Forelimb muscle (tissue), 1 donor: ENCODE data around the gene TMPRSS11B. TPM values are rescaled to one million over a fixed set of nuclear protein-coding genes. Genes with fewer than 3 reads are reported as not detected.
A peak's percentile ranks its signal among the peaks of the same experiment; 100 is the strongest.
"Not testable (repeated sequence)": the region's sequence is repeated elsewhere in the genome, so short reads cannot be mapped to it uniquely, and the experiment has no call there.

ENCODE experiments used
- DNase-seq: peaks from one replicate; pipeline ENCODE4 v3.0.0-alpha.2; 2013; ENCODE audit warnings: low read depth
- polyA plus RNA-seq: library from polyadenylated mRNA; unstranded; fragments of 120-200 nt; gene quantifications from one replicate; pipeline ENCODE4 v1.2.1, GENCODE V29; 2013; ENCODE audit not compliant: insufficient read length

The TMPRSS11B gene, protein sequence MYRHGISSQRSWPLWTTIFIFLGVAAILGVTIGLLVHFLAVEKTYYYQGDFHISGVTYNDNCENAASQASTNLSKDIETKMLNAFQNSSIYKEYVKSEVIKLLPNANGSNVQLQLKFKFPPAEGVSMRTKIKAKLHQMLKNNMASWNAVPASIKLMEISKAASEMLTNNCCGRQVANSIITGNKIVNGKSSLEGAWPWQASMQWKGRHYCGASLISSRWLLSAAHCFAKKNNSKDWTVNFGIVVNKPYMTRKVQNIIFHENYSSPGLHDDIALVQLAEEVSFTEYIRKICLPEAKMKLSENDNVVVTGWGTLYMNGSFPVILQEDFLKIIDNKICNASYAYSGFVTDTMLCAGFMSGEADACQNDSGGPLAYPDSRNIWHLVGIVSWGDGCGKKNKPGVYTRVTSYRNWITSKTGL
- polyA plus RNA-seq: not detected

DNA sequence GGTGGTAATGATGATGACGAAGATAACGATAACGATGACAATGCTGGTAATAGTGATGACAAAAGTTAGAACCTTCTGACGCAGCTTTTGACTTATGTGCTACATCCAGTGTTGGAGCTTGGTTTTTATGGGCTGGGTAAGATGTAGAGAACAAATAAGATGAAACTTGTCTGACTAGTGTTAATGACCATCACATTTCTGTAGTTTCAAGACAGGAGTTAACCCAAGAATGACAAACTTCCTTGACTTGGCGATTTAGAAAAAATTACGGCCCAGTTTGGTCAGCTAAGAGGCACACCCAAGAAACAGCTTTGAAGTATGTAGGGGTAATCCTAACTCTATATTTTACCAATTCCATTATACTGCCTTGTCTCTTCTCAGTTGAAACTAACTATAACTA is at the start of gene TMPRSS11B:
TSS of gene TMPRSS11B (minus strand) at position 101 of the 400 bp plus-strand sequence. CDS start 136 bp downstream, outside the sequence.
- no peak for DNase-seq

DNA sequence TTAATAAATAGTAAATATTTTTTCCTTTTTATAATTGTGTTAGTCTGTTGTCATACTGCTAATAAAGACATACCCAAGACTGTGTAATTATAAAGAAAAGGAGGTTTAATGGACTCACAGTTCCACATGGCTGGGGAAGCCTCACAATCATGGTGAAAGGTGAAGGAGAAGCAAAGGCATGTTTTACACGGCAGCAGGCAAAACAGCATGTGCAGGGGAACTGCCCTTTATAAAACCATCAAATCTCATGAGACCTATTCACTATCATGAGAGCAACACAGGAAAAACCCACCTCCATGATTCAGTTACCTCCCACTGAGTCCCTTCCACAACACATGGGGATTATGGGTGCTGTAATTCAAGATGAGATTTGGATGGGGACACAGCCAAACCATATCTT is 45.8 kb upstream of the TMPRSS11B start:
- DNase-seq: no peak

DNA sequence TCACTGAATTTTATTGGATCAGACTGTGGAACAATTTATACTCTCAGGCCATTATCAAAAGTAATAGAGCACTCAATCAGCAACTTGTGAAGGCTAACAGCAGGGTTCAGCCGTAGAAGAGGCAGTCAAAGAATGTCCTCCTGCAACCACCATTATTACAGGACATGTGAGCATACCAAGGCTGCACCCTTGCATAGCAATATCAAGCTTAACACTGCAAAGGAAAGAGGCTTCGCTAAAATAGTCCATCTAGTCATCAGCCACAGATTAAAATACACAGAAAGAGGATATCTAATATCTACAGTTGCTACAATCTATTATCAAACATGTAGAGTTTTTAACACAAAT is 42.9 kb upstream of the TMPRSS11B start:
- no peak for DNase-seq

DNA sequence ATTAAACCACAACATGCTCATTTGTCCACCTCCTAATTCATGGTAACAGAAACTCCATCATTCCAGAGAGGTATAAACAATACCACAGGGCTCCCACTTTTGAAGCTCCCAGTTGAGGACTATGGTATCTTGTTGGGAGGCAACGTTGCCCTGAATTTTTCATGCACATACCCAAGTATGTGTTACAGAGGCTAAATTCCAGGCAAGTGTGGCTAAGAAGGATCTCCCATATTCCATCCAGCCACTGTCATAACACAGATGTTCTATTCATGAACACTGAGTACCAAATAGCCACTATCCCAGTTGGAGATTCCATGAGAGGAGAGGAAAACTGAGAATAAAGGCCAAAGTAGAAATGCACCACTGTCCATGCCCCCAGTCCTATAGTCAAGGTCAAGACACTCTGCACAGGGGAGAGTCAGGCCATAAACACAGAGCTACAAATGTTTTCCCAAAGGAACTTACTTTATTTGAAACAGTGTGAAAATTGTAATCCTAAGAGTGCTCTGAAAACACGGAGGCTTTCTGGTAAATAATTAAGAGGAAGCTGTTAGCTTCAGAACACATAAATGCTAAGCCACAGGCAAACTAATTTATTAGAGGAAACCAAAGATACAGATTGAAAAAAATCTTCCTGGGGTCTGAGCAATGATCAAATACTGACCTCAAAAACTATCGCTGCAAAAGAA is 42.4 kb upstream of the TMPRSS11B start:
- no peak for DNase-seq

DNA sequence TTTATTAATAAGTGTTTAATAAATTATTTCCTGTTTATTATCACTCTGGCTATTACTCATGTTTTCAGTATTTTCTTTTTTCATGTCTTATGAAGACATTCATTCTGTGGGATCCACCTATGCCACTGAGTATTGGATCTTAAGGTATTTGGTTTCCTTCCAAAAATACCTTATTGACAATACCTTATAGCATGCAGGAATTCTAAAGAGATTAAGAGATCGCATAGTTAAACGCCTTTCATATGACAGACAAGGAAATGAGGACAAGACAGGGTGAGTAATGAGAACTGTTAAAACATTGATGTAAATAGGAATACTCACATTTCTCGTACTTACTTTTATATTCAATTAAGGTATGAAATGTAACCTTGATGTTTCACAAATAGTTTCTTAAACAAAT is 38.2 kb upstream of the TMPRSS11B start:
- no peak for DNase-seq

DNA sequence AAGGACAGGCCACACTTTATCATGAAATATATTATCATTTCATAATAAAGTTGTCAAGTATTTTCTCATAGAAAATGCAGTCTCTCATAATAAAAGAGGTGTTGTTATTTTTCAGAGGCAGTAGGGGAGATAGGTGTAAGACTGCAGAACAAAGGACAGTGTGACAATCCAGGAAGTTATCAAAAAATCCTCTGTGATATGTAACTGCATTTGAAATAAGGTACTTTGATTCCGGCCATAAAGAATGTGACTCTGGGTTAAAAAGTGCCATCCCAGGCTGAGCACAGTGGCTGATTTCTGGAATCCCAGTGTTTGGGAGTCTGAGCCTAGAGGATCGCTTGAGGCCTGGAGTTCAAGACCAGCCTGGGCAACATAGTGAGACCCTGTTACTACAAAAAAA is 37.6 kb upstream of the TMPRSS11B start:
- DNase-seq: no peak

DNA sequence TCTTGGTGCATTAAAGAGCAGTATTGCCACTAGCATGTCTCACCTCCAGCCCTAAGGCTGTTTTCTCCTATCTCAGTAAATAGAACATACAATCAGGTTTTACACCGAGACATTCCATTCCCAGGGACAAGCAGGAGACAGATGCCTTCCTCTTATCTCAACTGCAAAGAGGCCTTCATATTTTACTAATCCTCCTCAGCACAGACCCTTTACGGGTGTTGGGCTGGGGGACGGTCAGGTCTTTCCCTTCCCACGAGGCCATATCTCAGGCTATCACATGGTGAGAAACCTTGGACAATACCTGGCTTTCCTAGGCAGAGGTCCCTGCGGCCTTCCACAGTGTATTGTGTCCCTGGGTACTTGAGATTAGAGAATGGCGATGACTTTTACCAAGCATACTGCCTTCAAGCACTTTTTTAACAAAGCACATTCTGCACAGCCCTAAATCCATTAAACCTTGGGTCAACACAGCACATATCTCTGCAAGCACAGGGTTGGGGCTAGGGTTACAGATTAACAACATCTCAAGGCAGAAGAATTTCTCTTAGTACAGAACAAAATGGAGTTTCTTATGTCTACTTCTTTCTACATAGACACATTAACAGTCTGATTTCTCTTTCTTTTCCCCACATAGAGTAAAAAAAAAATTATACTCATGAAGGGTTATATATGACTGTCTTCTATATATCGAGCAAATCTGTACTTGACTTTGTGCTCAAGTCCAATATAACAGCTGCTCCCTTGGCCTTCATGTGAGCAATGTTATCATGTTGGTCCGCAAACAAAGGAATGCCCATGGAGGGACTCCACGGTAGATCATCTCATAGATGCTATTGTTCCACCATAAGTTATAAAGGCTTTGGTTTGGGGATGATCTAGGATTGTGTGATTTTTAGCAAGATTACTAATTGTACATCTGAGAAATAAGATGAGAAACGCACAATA is 36.6 kb upstream of the TMPRSS11B start:
- not testable (repeated sequence) for DNase-seq

DNA sequence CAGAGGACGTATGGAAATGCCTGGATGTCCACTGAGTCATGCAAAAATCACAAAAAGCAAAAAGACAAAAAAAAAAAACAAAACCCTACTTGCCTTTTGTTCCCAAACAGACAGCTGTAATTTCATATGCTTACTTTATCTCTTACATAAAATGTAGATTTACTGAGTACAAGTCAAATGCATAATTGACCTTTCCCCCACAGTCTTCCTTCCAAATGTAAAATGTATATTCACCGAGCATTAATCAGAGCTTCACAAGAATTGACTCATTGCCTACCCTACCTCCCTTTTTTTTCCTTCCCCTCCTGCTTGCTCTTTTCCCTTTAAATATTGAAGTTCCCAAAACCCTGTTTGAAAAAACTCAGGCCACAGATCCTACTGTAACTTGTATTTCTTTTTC is 32.5 kb upstream of the TMPRSS11B start:
- no peak for DNase-seq

DNA sequence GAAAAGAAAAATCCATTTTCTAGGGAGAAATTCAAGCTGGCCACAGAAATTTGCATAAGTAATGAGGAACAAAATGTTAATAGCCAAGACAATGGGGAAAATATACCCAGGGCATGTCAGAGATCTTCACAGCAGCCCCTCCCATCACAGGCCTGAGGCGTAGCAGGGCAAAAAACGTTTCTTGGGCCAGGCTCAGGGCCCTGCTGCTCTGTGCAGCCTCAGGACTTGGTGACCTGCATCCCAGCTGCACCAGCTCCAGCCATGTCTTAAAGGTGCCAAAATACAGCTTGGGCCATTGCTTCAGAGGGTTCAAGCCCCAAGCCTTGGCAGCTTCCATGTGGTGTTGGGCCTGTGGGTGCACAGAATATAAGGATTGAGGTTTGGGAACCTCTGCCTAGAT is 32.1 kb upstream of the TMPRSS11B start:
- DNase-seq: no peak

DNA sequence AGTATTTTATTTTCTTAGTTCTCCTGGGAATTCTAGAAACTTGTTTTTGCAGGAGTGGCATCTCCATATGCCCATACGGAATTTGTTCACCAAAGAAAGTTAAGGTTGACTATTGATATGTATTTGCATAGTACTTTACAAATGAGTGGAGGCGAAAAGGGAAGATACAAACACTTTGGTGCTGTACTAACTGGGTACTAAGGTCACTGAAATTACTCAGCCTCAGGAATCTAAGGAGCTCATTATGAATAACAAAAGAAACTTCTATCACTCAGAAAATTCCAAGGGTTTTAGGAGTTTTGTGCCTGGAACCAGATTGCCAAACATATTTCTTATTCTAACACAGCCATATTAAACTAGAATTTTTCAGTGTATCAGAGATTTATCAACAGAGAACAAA is 27.4 kb upstream of the TMPRSS11B start:
- DNase-seq: no peak

DNA sequence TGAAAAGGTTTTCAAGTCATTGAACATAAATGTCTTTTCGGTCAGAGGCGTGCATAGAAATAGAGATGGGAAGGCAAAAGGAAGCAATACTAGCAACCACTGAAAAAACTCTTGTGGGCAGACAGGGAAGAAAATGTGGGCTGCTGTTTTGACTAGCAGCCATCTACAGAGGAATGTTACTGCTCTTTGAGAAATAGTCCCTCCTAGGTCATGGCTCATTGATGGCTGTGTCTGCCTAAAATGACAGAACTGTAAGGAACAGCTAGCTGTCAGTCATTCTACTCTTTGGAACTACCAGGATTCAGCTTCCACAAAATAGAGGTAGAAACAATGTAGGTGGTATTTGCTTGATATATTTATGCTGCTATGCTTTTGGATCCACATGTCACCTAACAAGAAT is 26.9 kb upstream of the TMPRSS11B start:
- DNase-seq: no peak

DNA sequence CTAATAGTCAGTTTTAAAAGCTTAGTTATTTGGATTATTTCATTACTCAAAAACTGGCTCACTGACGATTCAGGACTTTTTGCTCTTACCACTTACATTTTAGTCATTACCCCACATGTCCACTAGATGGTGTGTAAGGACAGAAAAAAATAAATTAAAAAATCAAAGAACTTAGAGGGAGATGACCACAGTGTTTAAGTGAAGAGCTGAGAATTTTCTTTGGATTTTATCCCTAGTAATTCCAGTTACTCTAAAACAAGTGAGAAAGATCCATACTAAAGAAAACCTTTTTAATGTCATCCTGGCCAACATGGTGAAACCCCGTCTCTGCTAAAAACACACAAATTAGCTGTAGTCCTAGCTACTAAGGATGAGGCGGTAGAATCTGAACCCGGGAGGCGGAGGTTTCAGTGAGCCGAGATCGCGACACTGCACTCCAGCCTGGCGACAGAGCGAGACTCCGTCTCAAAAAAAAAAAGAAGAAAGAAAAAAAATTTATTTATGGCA is 26.4 kb upstream of the TMPRSS11B start:
- DNase-seq: peak; percentile 36

DNA sequence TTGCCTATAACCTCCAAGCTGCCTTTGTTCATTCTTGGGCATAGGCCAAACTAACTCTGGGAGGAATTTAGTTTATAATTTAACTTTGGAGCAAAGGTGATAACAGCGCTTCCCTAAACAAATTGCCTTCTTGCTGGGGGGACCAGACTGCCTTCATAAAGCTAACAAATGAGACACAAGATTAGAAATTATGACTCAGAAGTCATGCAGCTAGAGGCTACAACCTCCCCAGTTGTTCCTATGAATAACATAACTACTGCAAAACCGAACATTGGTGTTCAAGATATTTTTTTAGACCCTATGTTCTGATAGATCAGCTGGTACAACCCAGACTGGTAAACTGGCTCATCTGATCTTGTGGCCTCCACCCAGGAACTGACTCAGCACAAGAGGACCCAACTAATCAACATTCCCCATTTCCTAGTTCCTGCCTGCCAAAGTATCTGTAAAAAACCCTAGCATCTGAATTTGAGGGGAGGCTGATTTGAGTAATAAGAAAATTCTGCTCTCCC is 22.0 kb upstream of the TMPRSS11B start:
- DNase-seq: no peak

DNA sequence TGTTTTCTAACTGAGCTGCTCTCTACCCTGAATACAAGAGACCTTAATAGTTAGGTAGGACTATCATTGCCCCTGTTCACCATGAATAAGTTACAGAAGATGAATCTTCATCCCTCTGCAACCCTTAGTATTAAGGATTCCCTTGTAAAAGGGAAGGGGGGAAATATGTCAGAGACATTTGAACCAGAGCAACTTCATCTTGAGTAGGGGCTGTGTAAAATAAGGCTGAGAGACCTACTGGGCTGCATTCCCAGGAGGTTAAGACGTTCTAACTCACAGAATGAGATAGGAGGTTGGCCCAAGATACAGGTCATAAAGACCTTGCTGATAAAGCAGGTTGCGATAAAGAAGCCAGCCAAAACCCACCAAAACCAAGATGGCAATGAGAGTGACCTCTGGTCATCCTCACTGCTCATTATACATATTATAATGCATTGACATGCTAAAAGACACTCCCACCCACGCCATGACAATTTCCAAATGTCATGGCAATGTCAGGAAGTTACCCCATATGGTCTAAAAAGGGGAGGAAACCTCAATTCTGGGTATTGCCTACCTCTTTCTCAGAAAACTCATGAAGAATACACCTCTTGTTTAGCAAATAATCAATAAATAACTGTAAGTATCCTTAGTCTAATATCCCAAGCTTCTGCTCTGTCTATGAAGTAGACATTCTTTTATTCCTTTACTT is 19.5 kb upstream of the TMPRSS11B start:
- no peak for DNase-seq

DNA sequence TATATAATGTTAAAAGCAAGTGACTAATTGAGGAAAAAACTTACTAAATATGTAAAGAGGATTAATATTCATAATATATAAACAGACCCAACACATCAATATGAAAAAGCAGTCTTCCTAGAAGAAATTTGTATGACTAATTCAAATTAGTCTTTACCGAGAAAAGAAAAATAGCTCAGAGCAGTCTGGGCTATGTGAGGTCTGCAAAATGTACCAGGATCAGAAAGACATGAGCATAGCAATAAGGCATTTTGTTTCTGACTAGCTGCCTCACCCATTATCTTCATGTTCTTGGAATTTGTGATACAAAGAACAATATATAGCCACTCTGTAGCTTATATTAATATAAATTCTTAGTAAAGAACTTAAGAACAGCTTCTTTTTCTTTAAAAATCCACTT is 13.7 kb upstream of the TMPRSS11B start:
- DNase-seq: no peak

DNA sequence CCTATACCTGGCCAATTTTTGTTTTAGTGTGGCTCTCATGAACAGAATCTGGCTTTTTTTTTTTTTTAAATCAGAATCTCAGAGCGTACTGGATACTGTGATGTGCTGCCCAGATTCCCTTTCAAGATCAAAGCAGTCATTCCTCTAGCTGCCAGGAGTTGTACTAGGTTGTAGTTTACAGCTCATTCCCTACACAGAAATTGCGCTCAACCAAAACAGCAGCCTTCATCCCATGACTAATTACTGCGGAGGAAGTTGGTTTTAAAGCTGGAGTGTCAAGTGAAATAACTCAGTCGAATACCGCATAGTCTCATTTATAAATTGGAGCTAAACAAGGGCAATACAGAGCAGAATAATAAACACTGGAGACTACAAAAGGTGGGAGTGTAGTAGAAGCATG is 12.2 kb upstream of the TMPRSS11B start:
- no peak for DNase-seq

DNA sequence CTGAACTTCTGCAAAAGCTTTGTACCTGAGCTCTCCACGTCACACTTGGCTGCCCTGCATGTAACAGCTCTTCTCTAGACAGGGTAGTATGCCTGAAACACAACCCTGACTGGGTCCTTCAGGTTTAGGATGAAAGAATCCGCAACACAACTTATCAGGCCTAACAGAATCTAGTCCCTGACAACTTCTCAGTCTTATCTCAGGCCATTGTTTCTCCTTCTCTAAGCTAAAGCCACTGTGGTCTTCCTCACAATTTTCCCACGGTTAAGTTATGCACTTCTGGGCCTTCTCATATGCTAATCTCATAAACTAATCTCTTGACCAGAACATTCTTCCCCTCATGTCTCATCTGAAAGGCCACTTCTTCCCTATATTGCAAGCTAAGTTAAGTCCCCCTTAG is 10.8 kb upstream of the TMPRSS11B start:
- no peak for DNase-seq

DNA sequence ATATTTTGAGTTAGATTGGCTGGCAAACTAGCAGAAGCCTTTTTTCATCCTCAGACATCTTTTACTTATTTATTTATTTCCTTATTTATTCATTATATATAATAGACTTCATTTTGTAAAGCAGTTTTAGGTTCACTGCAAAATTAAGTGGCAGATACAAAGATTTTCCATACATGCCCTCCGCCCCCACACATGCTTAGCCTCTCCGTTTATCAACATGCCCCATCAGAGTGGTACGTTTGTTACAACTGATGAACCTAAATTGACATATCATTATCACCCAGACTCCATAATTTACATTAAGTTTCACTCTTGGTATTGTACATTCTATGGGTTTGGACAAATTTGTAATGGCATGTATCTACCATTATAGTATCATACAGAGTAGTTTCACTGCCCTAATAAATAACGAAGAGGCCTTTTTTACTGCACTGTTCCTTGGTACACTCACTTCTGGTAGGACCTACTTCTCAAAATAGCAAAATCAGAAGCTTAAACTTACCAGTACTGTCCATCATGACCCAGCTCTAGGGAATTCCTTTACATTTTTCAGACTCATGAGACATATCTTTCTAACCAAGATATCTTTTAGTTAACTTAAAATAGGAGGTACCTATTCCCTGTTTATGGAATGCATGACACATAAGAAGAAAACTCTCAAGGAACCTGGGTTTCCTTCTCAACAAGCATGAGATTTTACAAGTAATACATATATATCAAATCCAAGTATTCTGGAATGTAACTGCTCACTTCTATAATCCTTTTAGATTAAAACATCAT is 4.8 kb upstream of the TMPRSS11B start:
- no peak for DNase-seq

DNA sequence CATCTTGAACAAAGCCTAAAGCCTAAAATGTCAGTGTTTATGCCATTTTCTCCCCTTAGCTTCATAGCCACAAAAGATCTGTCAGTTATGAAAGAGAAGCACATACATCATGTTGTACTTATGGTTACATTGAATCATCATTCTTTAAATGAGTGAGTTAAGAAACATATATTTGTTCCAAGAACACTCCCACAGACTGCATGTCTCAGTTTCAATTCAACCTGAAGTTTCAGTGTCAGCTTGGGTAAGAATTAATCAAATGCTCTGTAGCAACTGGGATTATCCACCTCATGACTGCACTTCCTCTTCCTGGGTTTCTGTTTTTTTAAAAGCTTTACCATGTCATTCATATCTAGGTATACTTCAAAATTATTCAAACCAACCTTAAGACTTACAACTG is 3.9 kb upstream of the TMPRSS11B start:
- no peak for DNase-seq

DNA sequence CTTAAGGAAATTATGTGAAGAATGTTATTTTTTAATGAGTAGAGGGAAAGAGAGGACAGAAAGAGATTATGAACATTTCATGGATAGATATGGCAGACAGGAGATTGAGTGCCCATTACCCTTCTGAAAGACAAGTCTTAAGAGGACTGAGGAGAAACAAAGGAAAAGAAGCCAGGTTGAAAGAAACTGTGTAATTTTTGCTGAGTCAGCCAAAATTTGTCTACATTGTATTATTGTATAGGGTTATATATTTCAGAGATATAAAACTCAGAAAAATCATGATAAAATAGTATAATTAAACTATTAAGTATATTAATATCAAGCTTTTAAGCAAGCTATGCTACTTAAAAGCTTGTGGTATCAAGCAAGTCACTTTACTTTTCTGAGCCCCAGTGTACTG is 4.9 kb downstream of the TMPRSS11B start:
- no peak for DNase-seq
